MV-4-11 (cell line): ENCODE data around the gene ULBP2.
"Not testable (repeated sequence)": the region's sequence is repeated elsewhere in the genome, so short reads cannot be mapped to it uniquely, and the experiment has no call there.

Experiments used
- DNase-seq: peaks from one replicate; lab custom pipeline; 2025; lab: John Stamatoyannopoulos, UW

ULBP2 gene

GRCh38 chr6:149969635-149970034 lies 27.8 kb downstream of the ULBP2 start:
- no peak for DNase-seq

GRCh38 chr6:149974394-149974793 lies 32.6 kb downstream of the ULBP2 start:
- not testable (repeated sequence) for DNase-seq

GRCh38 chr6:149974825-149975224 lies 33.0 kb downstream of the ULBP2 start:
- peak; percentile 75 for DNase-seq

- no peak for DNase-seq
Measured at GRCh38 chr6:149975400-149975799, 33.6 kb downstream of the ULBP2 start.

- DNase-seq, result no peak
Measured at GRCh38 chr6:149977221-149977620, 35.4 kb downstream of the ULBP2 start.

- no peak for DNase-seq
Measured at GRCh38 chr6:149978610-149979009, 36.8 kb downstream of the ULBP2 start.

- DNase-seq, result no peak
Measured at GRCh38 chr6:149979293-149979692, 37.5 kb downstream of the ULBP2 start.

- DNase-seq, result no peak
Measured at GRCh38 chr6:149983145-149983544, 41.3 kb downstream of the ULBP2 start.

- DNase-seq, result no peak
Measured at GRCh38 chr6:149984773-149985172, 43.0 kb downstream of the ULBP2 start.

- no peak for DNase-seq
Measured at GRCh38 chr6:149985481-149985937, 43.7 kb downstream of the ULBP2 start.

- no peak for DNase-seq
Measured at GRCh38 chr6:149987602-149988107, 45.8 kb downstream of the ULBP2 start.

GRCh38 chr6:149988550-149989346 lies 46.9 kb downstream of the ULBP2 start:
- no peak for DNase-seq

GRCh38 chr6:149990212-149990660 lies 48.4 kb downstream of the ULBP2 start:
- DNase-seq, result no peak

GRCh38 chr6:149990661-149991471 lies 49.1 kb downstream of the ULBP2 start:
- DNase-seq, result peak; percentile 91

- DNase-seq, result not testable (repeated sequence)
Measured at GRCh38 chr6:149991472-149991795, 49.6 kb downstream of the ULBP2 start.

GRCh38 chr6:149991838-149992237 lies 50.0 kb downstream of the ULBP2 start:
- no peak for DNase-seq

- no peak for DNase-seq
Measured at GRCh38 chr6:149995235-149995750, 53.5 kb downstream of the ULBP2 start.

GRCh38 chr6:149995971-149996370 lies 54.2 kb downstream of the ULBP2 start:
- DNase-seq, result no peak
